SK-N-DZ (cell line): Measurements from ENCODE around the gene KDM5B.

Source experiments
- DNase-seq: peaks from one replicate; pipeline ENCODE4 v3.0.0-alpha.2; 2015; ENCODE audit warnings: low spot score

Gene KDM5B

DNA sequence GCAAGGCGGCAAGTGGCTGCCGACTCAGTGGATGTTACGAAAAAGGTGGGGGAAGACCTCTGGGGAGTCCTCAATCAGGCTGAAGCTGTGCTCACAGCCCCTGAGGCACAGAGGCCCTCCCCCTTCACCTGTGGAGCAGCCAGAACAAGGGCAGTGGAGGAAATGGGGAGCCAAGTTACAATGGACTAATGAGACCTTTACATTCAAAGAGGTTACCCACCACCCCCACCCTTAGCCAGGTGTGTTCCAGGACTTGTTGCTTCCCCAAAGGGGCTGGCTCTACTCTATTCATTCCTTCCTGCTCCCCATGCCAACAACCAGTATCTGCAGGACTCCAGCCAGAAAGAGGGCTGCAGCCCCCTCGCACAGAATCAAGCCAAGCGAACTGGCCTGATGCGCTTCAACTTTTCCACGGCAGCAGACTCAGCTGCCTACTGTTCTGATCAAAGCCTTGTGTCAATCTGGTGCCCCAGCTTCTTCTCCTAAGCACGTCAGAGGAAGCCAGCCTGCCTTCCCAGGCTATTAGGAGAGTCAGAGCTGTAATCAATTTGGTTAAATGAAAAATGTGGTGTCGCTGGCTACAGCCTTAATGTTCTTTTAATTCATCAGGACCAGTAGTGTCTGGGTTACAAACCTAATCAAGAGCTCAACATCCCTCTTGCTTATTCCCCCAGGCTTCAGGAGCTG lies 96.1 kb downstream of the KDM5B start:
- DNase-seq = no peak

DNA sequence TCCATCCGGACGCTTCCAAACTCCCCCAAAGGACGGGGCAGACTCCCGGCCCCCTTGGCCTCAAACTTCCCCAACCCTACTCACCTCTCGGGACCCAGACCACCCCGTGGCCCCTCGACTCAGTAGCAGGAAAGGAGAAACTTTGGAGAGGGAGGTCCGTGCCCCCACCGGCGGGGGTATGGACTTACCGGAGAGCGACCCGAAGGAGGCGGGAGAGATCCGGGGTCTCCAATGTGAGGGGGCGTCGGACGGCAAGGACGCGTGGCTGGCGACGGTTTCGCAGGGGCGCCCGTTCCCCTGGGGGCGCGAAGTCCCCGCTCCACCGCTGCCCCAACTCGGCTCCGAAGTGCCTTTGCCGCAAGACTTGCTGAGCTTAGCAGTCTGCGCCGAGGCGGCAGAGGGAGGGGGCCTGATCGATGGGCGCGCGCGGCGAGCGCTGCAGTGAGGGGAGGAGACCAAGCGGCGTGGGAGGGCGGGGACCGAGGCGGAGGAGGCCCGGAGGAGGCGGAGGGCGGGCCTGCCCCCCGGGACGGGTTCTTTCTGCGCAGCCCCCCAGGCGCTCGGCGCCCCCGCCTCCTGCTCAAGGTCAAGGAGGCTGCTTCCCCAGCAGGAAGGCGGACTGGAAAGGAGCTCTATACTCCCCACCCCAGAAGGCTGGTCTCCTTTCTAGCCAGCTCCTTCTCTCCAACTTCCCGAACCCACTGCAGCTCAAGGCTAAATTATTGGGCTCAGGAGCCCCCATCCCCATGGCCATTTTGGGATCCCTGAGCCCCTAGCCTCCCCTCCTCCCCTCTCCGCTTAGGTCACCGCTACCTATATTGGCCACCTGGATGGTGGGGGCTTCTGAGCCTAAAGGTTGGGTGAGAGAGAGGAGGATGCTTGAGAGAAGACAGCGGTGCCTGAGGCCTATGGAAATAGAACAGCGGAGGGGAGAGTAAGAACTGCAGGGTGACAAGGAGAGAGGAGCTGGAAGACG lies 97.9 kb downstream of the KDM5B start, which contains the start of gene SYT2:
Gene SYT2, minus strand, starts transcription at position 385 of the 976 bp plus-strand sequence. CDS start 104,682 bp downstream, outside the sequence.
- peak; percentile 48 for DNase-seq

DNA sequence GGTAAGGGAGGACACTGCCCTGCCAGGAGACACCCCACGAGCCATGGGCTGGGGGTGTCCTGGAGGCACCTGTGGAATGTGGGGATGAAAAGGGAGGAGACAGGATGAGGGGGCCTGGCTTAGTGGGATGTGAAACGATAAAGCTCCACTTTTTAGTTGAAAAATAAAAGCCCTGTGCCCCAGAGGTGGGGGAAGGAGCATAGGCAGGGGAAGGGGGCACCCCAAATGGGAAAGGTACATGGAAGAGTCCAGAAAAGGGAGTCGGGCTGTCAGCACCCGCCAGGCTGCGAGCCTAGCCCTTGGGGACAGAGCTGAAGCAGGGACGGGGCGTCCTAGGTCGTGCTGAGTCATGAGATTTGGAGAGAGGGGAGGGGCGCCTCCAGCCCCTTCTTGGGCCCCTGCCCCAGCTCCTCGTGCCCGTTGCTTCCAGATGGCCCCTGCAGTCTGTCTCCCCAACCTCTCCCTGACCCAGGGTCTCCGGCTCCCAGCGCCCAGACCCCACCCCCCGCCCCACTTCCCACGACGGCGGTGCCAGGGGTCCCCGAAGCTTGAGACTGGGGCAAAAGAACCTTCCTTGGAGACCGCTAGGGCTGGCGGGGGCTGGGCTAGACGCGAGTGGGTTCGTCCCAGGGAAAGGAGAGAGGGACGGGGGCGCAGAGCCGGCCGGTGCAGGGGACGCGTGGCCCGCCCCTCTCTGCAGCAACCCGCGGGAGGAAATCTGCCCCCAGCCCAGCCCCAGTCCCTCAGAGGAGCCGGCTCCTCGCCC lies 98.8 kb downstream of the KDM5B start:
- no peak for DNase-seq

DNA sequence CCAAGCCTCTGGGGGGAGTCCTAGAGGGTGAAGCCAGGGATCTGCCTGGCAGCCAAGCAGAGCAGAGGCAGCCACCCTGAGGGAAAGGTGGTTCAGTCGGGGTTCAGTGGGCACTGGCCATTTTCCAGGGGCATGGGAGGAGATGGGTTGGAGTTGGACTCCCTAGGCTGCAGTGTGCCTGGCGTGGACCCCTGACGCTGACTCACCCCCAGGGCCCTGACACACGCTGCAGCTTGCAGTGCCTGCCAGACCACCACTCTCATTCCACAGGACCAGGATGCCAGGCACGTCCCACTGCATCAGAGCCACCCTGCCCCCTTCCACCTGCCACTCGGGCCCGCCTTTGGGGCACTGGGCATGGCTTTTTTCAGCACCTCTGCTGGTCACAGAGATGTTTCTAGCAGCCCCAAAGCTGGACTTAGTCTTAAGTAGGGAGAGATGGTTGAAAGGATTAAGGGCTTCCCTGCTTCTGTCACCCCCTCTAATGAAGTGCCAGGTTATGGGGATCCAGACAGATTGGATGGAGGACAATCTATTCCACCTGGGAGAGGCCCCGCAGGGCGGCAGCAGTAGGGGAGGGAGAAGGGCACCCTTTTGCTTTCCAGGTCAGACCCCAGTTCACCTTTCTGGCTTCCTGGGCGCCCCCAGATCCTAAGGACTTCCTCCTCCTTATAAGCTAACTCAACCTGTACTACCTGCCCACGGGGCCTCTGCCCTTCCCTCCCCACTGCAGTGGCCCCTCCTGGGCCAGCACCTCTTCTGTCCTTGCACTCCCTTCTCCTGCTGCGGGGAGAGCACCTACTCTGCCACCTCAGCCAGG lies 99.6 kb downstream of the KDM5B start:
- DNase-seq = no peak

DNA sequence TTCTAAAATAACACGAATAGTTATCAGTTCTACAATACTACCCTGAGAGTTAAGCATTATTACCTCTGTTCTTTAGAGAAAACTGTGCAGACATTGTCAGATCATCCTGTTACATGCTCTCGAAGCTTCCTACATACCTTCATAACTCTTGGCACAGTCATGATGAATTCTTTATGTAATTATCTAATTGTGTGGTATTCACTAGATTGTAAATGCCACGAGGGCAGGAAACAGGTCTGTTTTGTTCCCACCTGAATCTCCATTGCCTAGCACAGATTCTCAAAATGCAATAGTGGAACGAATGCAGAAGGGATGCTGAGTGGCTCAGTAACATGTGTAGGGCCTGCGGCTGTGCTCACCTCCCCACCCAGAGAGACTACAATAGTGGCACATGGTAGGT lies 101.4 kb downstream of the KDM5B start:
- DNase-seq = no peak

DNA sequence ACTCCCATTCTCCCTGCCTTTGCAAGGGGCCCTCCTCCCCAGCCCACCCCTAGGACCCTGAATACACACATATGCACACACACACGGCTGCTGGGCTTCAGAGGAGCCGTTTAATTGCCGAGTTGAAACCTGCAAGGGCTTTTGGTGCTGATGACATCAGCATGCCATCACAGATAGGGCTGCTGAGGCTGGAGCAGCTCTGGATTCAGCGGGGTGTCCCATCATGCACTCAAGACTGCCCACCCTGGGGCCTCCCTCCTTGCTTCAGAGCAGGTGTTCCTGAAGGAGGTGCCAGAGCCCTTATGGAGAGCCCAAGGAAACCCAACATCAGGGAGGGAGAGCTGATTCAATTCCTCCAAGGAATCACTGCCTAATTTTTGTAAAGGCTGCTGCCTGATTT lies 103.6 kb downstream of the KDM5B start:
- DNase-seq = no peak

DNA sequence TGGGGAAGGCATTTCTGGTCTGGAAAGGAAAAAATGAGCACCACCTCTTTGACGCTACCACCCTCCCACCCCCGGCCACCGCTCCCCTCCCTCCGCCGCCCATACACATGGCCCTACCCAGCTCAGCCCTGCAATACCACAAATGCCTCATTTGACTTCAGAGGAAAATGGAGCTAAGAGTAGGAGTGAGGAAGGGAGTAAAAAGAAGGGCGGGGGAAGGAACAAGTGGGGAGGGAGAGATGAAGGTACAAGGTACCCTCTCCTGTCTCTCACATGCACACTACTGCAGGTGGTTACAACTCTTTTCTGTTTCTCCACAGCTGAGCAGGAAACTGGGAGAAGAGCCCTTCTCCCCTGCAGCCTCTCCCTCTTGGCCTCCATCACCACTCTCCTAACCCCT lies 105.0 kb downstream of the KDM5B start:
- no peak for DNase-seq

DNA sequence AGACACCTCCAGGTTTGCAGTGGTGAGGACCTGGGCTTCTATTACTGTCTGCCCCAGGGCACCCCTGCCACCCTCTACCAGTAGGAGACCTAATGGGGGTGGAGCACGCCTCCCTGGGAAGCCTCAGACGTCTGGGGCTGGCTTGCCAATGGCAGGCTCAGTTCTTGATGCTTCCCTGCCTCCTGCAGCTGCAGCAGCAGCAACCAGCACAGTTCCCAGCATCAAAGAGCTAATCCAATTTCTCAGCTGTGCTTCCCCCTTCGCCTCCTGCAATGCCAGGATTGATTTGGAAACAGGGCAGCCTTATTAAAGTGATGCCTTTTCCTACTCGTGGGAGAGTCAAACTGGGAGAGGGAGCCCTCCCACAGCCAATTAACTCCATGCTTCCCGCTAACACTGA lies 106.1 kb downstream of the KDM5B start:
- DNase-seq = peak; percentile 35

DNA sequence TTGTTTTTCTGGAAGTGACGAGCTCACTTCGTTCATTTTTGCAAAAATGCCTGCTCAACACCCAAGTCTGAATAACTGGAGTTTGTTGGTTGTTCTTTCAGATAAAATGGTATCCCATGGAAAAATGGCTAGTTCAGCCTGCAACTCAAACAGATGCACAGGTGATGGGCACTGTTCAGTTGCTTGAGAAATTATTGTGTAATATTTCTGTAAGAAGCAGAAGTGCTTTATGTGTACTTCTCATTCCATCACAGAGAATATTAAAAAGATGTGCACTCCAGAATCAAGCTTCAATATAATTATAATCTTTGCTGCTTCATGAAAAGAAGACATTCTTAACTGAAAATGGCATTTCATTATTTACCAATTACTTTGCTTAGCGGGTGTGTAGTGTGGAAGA lies 107.0 kb downstream of the KDM5B start:
- DNase-seq = no peak

DNA sequence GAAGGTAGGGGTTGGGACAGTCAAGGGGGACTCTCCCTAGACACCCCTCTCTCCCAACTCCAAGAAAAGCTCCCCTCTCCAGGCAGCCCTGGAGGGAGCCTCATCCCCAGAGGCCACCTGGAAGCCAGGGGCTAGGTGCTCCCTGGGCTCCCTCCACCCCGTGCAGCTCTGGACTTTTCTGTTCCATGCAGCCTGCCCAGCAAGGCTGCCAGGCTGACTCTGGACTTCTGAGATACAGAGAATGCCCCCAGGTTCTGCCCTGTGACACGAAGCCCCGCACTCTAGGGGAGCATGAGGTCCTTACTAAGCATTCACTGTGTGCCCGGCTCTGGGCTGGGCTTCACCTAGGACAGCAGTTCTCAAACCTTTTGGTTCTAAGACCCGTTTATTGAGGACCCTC lies 108.2 kb downstream of the KDM5B start:
- no peak for DNase-seq

DNA sequence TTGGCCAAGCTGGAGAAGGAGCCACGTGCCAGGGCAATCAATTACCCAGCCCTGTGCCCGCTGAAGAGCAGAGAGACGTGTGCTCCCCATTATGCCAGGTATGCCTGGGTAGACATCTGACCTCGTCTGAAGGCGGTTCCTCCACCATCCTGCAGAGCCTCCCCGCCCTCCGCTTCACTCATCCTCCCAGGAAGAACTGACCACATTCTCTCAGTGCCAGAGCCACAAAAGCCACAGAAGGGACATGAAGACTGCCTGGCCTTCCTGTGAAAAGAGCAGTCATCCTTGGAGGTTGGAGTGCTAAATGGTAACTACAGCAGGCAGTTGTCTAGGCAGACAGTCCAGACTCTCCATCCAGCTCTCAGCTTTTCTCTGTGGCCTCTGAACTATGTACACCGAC lies 109.9 kb downstream of the KDM5B start:
- no peak for DNase-seq

DNA sequence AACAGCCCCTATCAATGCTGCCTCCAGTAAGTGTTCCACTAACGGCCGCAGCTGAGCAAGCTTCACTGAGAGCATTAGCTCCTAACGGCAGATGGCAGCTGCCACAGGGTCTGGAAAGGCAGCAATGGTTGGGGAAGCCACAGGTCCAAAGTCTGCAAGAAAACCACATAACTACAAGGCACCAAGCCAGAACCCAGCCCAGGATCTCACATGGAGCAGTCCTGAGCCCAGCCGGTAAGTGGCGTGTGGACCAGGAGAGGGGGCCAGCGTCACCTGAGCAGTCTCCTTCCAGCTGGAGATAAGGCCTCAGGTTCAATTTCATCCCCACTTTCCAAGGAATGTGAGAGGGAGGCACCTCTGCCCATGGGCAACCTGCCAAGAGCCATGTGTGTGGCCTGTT lies 111.2 kb downstream of the KDM5B start:
- DNase-seq = no peak

DNA sequence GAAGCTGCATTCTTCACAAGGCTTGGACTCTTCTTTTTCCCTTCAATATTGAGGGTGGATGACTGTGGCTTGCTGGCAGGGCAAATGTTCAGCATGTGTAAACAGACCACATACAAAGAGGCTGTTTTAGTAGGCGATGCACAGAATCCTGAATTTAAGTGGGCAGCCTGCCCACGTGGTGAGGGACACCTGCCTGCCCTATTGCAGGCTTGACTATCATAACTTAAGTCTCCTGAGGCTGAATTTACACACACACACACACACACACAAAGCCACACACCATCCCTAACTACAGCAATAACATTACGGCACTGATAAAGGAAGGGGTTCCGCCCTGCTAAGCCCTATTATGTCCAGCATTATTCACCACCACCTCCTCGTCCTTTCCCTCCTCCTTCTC lies 113.9 kb downstream of the KDM5B start:
- no peak for DNase-seq

DNA sequence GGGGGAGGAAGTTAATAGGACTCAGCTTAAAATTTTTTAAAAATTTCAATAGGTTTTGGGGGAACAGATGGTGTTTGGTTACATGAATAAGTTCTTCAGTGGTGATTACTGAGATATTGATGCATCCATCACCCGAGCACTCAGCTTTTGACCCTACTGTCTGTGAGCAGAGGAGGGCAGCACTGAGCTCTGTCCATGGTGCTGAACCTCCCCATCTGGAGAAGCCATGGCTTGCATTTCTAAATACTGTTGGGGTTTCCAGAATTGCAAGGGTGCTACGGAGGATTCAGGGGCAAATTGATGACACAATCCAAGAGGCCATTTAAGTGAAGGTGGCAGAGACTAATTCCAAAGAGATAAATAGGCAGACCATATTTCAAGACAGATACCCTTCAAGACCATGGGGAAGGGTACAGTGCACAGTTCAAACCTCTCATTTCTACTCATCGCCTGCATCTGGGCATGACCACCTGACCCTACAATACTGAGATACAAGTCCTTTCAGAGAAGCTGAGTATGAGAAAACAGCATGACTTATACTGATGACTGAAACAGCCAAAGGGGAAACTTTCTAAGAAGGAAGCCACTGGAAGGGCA lies 115.2 kb downstream of the KDM5B start:
- DNase-seq = peak; percentile 31

DNA sequence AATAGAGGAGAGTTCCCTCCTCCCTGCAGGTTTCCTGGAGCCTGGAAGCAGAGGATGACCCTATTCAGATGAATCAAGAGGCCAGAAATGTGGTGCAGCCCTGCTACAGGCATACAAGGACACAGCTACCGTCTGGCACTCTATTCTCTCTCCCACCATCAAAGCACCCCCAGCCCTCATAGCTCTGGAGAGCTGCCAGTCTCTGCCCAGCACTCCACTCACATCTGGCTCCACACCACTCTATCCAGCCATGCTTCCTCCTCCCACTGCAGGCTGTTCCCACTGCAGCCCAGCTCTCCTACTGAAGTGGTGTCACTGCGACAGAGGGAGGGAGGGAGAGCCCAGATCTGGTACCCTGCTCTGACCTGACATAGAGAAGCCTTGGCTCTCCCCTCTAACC lies 116.4 kb downstream of the KDM5B start:
- DNase-seq = no peak

DNA sequence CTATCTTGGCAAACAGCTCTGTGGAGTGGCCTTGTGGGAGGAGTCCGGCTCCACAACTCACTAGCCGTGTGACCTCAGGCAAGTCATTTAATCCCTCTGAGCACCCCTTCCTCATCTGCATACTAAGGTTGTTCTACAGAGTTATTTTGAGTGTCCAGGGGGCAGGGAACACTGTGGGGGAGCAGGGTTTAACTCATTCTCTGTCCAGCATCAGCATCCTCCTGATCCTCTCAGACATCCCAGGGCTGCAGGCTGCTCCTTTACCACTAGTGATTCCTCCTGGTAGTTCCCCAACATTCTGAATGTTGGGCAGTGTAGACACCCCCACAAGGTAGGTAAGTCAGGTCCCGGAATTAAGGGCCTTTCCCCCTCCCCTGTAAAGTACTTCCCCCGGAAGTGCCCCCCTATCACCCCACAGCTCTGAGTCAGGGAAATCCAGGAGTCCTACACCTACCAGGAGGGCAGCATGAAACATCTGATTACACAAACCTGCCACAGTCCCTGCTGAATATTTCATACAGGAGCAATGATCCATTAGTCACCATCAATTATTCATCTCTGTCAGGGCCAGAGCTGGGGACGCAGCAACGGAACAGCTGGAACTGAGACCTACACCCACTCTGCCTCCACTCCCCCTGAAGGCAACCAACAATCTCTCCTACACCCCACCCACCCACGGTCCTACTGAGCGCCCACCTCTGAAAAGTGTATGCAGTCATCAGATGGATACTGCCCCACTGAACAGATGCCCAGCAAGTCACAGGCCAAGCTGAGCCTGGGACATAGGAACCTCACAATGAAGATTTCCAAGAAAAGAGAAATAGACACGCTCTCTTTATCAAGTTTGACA lies 118.5 kb downstream of the KDM5B start:
- no peak for DNase-seq

DNA sequence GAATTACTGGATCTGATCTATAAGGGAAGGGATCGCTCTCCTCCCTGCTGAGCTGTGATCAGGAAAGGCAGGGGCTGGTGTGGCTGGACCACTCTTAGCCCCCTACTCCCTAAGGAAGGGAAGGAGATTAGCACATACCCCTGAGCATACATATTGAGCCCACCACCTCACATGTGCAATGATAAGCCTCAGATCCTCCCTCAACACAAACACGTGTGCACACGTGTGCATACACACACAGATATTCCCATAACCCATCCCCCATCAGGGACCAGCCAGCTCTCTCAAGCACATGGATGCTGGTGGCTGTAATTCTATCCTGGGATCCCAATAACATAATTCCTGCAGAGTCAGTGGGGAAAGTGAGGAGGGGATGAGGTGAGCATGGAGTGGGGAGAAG lies 119.1 kb downstream of the KDM5B start:
- DNase-seq = no peak

DNA sequence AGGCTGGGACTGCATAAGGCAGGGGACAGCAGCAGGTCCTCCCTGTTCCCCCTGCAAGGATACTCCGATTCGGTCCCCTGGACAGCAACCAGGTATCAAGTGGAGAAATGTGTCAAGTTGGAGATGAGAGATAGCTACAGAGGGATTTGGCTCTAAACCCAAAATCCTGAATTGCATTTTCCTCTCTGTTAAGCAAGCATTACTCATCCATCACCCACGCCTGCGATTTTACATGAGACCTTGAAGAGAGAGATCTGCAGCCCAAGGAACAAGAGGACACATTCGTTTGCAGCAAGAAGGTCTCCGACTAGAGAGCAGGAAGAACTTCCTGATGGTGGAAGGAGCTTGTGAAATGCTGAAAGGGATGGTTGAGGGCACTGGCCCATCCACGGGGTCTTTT lies 119.8 kb downstream of the KDM5B start:
- no peak for DNase-seq

DNA sequence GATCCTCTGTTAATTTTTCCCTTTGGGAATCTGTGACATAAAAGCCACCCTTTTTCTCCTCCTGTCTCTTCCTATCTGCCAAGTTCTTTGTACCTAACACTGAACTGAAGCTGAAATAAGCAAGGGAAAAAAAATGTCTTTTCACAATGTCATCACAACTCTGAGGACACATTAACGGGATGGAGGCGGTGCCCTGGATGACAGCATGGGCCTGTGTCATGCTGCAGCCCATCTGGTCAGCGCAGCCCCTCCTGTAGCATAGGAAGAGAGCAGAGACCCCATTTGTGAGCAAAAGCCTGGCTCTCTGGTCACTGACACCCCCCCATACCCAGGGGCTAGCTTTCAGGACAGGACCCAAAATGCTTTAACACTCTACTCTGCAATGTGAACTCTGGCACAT lies 120.4 kb downstream of the KDM5B start:
- no peak for DNase-seq

DNA sequence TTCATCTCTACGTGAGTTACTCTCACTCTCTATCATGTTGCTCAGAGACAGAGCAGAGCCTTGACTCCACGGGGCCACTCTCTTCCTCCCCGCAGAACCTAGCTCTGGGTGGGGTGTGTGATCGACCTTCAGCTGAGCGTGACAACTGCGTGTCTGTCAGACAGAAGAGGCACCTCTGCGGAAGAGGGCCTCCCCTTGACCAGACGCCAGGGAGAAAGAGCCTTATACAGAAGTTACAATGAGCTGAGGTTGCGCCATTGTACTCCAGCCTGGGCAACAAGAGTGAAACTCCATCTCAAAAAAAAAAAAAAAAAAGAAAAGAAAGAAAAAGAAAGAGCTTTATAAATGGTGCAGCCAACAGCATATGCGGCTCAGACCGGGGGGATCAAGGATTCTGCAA lies 120.9 kb downstream of the KDM5B start:
- no peak for DNase-seq
